Inflammatory macrophage treated with lipopolysaccharide for 4 hours (primary cell): Measurements from ENCODE around the gene BCKDHA.

Source experiments
- DNase-seq: peaks from one replicate; pipeline ENCODE4 v3.0.0-alpha.2; 2020

The BCKDHA gene

GRCh38 chr19:41397086-41398049 lies at the start of gene BCKDHA, which contains the start of gene EXOSC5:
Gene BCKDHA, plus strand, starts transcription at chr19:41397818. Its CDS starts 10 bp downstream, at chr19:41397828.
Gene EXOSC5, minus strand, starts transcription at chr19:41397359. Its CDS starts 31 bp downstream, at chr19:41397328.
- peak; percentile 100 for DNase-seq

- DNase-seq = peak; percentile 13
These were observed 46.8 kb upstream of the BCKDHA start for GRCh38 chr19:41350735-41351338.

- peak; percentile 83 for DNase-seq
These were observed 46.0 kb upstream of the BCKDHA start for GRCh38 chr19:41351339-41352245.

GRCh38 chr19:41352279-41352608 lies 45.4 kb upstream of the BCKDHA start:
- DNase-seq = no peak

- peak; percentile 70 for DNase-seq
These were observed 44.8 kb upstream of the BCKDHA start for GRCh38 chr19:41352609-41353465.

GRCh38 chr19:41353466-41354342 lies 43.9 kb upstream of the BCKDHA start, which contains the start of gene TGFB1:
Gene TGFB1, minus strand, starts transcription at chr19:41353922. Its CDS starts 878 bp downstream, at chr19:41353044.
- DNase-seq = peak; percentile 88

- DNase-seq = no peak
These were observed 43.2 kb upstream of the BCKDHA start for GRCh38 chr19:41354343-41354953.

- no peak for DNase-seq
These were observed 42.6 kb upstream of the BCKDHA start for GRCh38 chr19:41355035-41355434.

- no peak for DNase-seq
These were observed 41.8 kb upstream of the BCKDHA start for GRCh38 chr19:41355802-41356201.

GRCh38 chr19:41356984-41357739 lies 40.5 kb upstream of the BCKDHA start:
- DNase-seq = peak; percentile 46

GRCh38 chr19:41357746-41358145 lies 39.9 kb upstream of the BCKDHA start:
- DNase-seq = no peak

GRCh38 chr19:41359741-41360140 lies 37.9 kb upstream of the BCKDHA start:
- DNase-seq = no peak

GRCh38 chr19:41362143-41362847 lies 35.3 kb upstream of the BCKDHA start:
- DNase-seq = no peak

GRCh38 chr19:41363371-41363752 lies 34.3 kb upstream of the BCKDHA start:
- DNase-seq = no peak

- peak; percentile 99 for DNase-seq
These were observed 33.7 kb upstream of the BCKDHA start, which contains the start of gene B9D2 for GRCh38 chr19:41363753-41364523. Gene B9D2, minus strand, starts transcription at chr19:41364149. Its CDS starts 630 bp downstream, at chr19:41363519.

- peak; percentile 75 for DNase-seq
These were observed 32.9 kb upstream of the BCKDHA start for GRCh38 chr19:41364524-41365391.

- DNase-seq = peak; percentile 24
These were observed 31.5 kb upstream of the BCKDHA start for GRCh38 chr19:41366089-41366488.
